Endothelial cell of umbilical vein (primary cell): ENCODE results near the gene LGMN.

ENCODE experiments used
- CTCF ChIP-seq, 2 donors: IDR thresholded peaks; 1 replicate in 1 of 2; 2 replicates in 1 of 2; pipeline ENCODE4 v1.5.1; 2011; ENCODE audit warnings: low read length in 2 of 2, mild to moderate bottlenecking in 2 of 2, moderate library complexity in 2 of 2, control low read depth in 1 of 2, inconsistent platforms in 1 of 2, low read depth in 1 of 2; ENCODE audit not compliant: insufficient read depth in 1 of 2; ENCODE audit errors: extremely low read depth in 1 of 2
- EZH2 ChIP-seq: IDR thresholded peaks from 2 replicates; pipeline ENCODE4 v1.6.1; 2012; ENCODE audit warnings: borderline replicate concordance, low read depth, mild to moderate bottlenecking, moderate library complexity, low read length, inconsistent platforms; ENCODE audit not compliant: severe bottlenecking
- JUN ChIP-seq: IDR thresholded peaks from 2 replicates; pipeline ENCODE4 v1.6.1; 2011; ENCODE audit warnings: borderline replicate concordance, low read depth; ENCODE audit not compliant: insufficient read length, insufficient read depth
- MAX ChIP-seq: IDR thresholded peaks from 2 replicates; pipeline ENCODE4 v1.6.1; 2011; ENCODE audit not compliant: insufficient read depth, insufficient read length
- MYC ChIP-seq: IDR thresholded peaks from one replicate; pipeline ENCODE4 v1.6.1; 2011; ENCODE audit warnings: mild to moderate bottlenecking, low read depth, low read length
- POLR2A ChIP-seq: IDR thresholded peaks from 2 replicates; pipeline ENCODE4 v1.6.1; 2012; ENCODE audit warnings: low read depth, mild to moderate bottlenecking, control low read depth, low read length
- POLR2AphosphoS5 ChIP-seq: IDR thresholded peaks from 2 replicates; pipeline ENCODE4 v1.6.1; 2012; ENCODE audit warnings: low read depth, mild to moderate bottlenecking, control low read depth, low read length, moderate library complexity; ENCODE audit not compliant: insufficient read depth

- no peak for TF ChIP-seq CTCF (IDR thresholded peaks at IDR 0.05; ENCODE audit: extremely low read depth in 1 of 2, insufficient read depth in 1 of 2, low read depth in 1 of 2, low read length in 2 of 2)
- TF ChIP-seq POLR2AphosphoS5 = no peak
- TF ChIP-seq POLR2A = no peak
- TF ChIP-seq JUN = no peak
- TF ChIP-seq MYC = no peak
- no peak for TF ChIP-seq EZH2
- TF ChIP-seq MAX = no peak
Observed at GRCh38 chr14:92750994-92751400, 2.6 kb upstream of the LGMN start.
